Upper lobe of left lung (tissue), 6 donors: ENCODE data around the gene C1S. TPM values are rescaled to one million over a fixed set of nuclear protein-coding genes. Genes with fewer than 3 reads are reported as not detected.

Experiments used
- ATAC-seq, 2 donors: fragments of 200-7000 bp; cut with Tn5 transposase; one replicate each; pipeline ENCODE4 v1.9.1; 2022; ENCODE audit warnings: mild to moderate bottlenecking in 2 of 2, moderate library complexity in 2 of 2; ENCODE audit not compliant: low FRiP score in 2 of 2
- DNase-seq, 2 donors: peaks; one replicate each; pipeline ENCODE4 v3.0.0-alpha.2; 2019 to 2020
- H3K27ac ChIP-seq, 4 donors: fragments of 200-600 bp; sonication (generic); one replicate each; pipeline ENCODE4 v1.5.1; 2016 to 2019
- H3K27me3 ChIP-seq, 4 donors: fragments of 200-600 bp; sonication (generic); one replicate each; pipeline ENCODE4 v1.5.1; 2017 to 2019
- H3K36me3 ChIP-seq, 4 donors: fragments of 200-600 bp; sonication (generic); one replicate each; pipeline ENCODE4 v1.5.1; 2016 to 2019
- H3K4me1 ChIP-seq, 4 donors: fragments of 200-600 bp; sonication (generic); one replicate each; pipeline ENCODE4 v1.5.1; 2018 to 2019
- H3K4me3 ChIP-seq, 4 donors: fragments of 200-600 bp; sonication (generic); one replicate each; pipeline ENCODE4 v1.5.1; 2017 to 2019; ENCODE audit warnings: mild to moderate bottlenecking in 2 of 4, moderate library complexity in 1 of 4
- H3K9me3 ChIP-seq, 4 donors: fragments of 200-600 bp; sonication (generic); one replicate each; pipeline ENCODE4 v1.5.1; 2018 to 2019
- CTCF ChIP-seq, 6 experiments: fragments of 450-650 bp in 4 of 6; fragments of 200-600 bp in 2 of 6; sonication (generic) in 2 of 6; IDR thresholded peaks; one replicate each; pipeline ENCODE4 v1.5.1; 2016 to 2019; ENCODE audit warnings: antibody characterized with exemption in 6 of 6
- EP300 ChIP-seq, 4 donors: sonication (generic); formaldehyde crosslinking; IDR thresholded peaks; one replicate each; pipeline ENCODE4 v1.5.1; 2017; ENCODE audit warnings: antibody characterized with exemption in 4 of 4, control low read depth in 2 of 4
- POLR2A ChIP-seq, 4 donors: fragments of 450-650 bp; IDR thresholded peaks; one replicate each; pipeline ENCODE4 v1.5.1; 2016 to 2017; ENCODE audit warnings: antibody characterized with exemption in 4 of 4, mild to moderate bottlenecking in 2 of 4
- POLR2AphosphoS5 ChIP-seq, 2 donors: sonication (generic); formaldehyde crosslinking; IDR thresholded peaks; one replicate each; pipeline ENCODE4 v1.5.1; 2017; ENCODE audit warnings: antibody characterized with exemption in 2 of 2
- WGBS, 2 donors: methylation state at CpG; one replicate each; pipeline ENCODE4 v1.1.5; 2017 to 2018; 5-methylcytosine and 5-hydroxymethylcytosine counted together
- total RNA-seq, 6 donors: library from RNA; depleted of rRNA in 4 of 6; stranded (reverse); fragments of >200 nt in 4 of 6; gene quantifications; one replicate each; pipeline versions ENCODE4 v1.1.0 to v1.2.1, GENCODE V29; 2016 to 2021
- donor health status: DM: no; HTN: no; CAD: no; lungs with moderate emphysema.
- donor health status: DM: no; HTN: yes; CAD: no; lungs with severe emphysema.

Gene C1S
- total RNA-seq, 6 donors from 2014 or later, result 146 to 338 (median 208) TPM

- TF ChIP-seq CTCF (IDR thresholded peaks at IDR 0.05), result no peak
- no peak for TF ChIP-seq POLR2A (IDR thresholded peaks at IDR 0.05)
- no peak for TF ChIP-seq EP300 (IDR thresholded peaks at IDR 0.05)
- no peak for TF ChIP-seq POLR2AphosphoS5 (IDR thresholded peaks at IDR 0.05)
- 91 to 92% methylated on average over 3 of the region's 3 CpGs for WGBS, 2 donors
These were observed 55.7 kb downstream of the C1S start for GRCh38 chr12:7116196-7116595.

GRCh38 chr12:7116916-7117315 is 56.4 kb downstream of the C1S start:
- WGBS, 2 donors, result 82 to 98% methylated on average over 7 to 9 of the region's 9 CpGs
- no peak overlapping the region for H3K27ac ChIP-seq
- ATAC-seq (no peak), DNase-seq (no peak)
- peaks cover 0 to 26% (median 4%) of the 10 kb centered on the region in 4 donors for H3K36me3 ChIP-seq
- H3K27me3 ChIP-seq, result no peaks in the 10 kb centered on the region
- TF ChIP-seq CTCF (IDR thresholded peaks at IDR 0.05) (no peak), POLR2AphosphoS5 (IDR thresholded peaks at IDR 0.05) (no peak), POLR2A (IDR thresholded peaks at IDR 0.05) (no peak), EP300 (IDR thresholded peaks at IDR 0.05) (no peak)
- peaks cover 0 to 7% (median 6%) of the 10 kb centered on the region in 4 donors for H3K4me1 ChIP-seq
- H3K4me3 ChIP-seq, result no peak overlapping the region
- H3K9me3 ChIP-seq, result no peaks in the 10 kb centered on the region

More at GRCh38 chr12:7116196-7116595, 55.7 kb downstream of the C1S start:
- DNase-seq (no peak), ATAC-seq (no peak)
- Histone ChIP-seq H3K4me1 (peaks cover 0 to 7% (median 6%) of the 10 kb centered on the region in 4 donors), H3K36me3 (peaks cover 0 to 32% (median 4%) of the 10 kb centered on the region in 4 donors), H3K9me3 (no peaks in the 10 kb centered on the region), H3K27me3 (no peaks in the 10 kb centered on the region), H3K27ac (no peak overlapping the region), H3K4me3 (no peak overlapping the region)

GRCh38 chr12:7117670-7118069 is 57.2 kb downstream of the C1S start:
- Histone ChIP-seq H3K36me3 (peaks cover 0 to 26% (median 4%) of the 10 kb centered on the region in 4 donors), H3K27ac (no peak overlapping the region), H3K4me1 (peaks cover 0 to 10% (median 6%) of the 10 kb centered on the region in 4 donors), H3K27me3 (no peaks in the 10 kb centered on the region), H3K4me3 (no peak overlapping the region), H3K9me3 (no peaks in the 10 kb centered on the region)
- DNase-seq (no peak), ATAC-seq (no peak)
- 91 to 97% methylated on average over 3 of the region's 3 CpGs for WGBS, 2 donors
- no peak for TF ChIP-seq EP300 (IDR thresholded peaks at IDR 0.05)
- TF ChIP-seq POLR2AphosphoS5 (IDR thresholded peaks at IDR 0.05), result no peak
- TF ChIP-seq CTCF (IDR thresholded peaks at IDR 0.05), result no peak
- TF ChIP-seq POLR2A (IDR thresholded peaks at IDR 0.05), result no peak

GRCh38 chr12:7118881-7119280 is 58.4 kb downstream of the C1S start:
- no peak for TF ChIP-seq POLR2A (IDR thresholded peaks at IDR 0.05)
- TF ChIP-seq POLR2AphosphoS5 (IDR thresholded peaks at IDR 0.05), result no peak
- no peak for TF ChIP-seq CTCF (IDR thresholded peaks at IDR 0.05)
- TF ChIP-seq EP300 (IDR thresholded peaks at IDR 0.05), result no peak
- DNase-seq, result no peak

GRCh38 chr12:7120166-7120565 is 59.6 kb downstream of the C1S start:
- 90 to 96% methylated on average over 3 to 5 of the region's 5 CpGs for WGBS, 2 donors
- no peak for DNase-seq
- H3K27me3 ChIP-seq, result no peaks in the 10 kb centered on the region

More at GRCh38 chr12:7118881-7119280, 58.4 kb downstream of the C1S start:
- H3K4me1 ChIP-seq, result peaks cover 0 to 5% (median 4%) of the 10 kb centered on the region in 4 donors
- H3K4me3 ChIP-seq, result no peak overlapping the region
- no peaks in the 10 kb centered on the region for H3K27me3 ChIP-seq
- H3K27ac ChIP-seq, result no peak overlapping the region
- 81 to 87% methylated on average over 2 to 3 of the region's 3 CpGs for WGBS, 2 donors
- no peak for ATAC-seq
- no peaks in the 10 kb centered on the region for H3K9me3 ChIP-seq
- peaks cover 0 to 26% (median 4%) of the 10 kb centered on the region in 4 donors for H3K36me3 ChIP-seq

More at GRCh38 chr12:7120166-7120565, 59.6 kb downstream of the C1S start:
- no peaks in the 10 kb centered on the region for H3K9me3 ChIP-seq
- no peak overlapping the region for H3K27ac ChIP-seq
- H3K4me1 ChIP-seq, result peaks cover 0 to 5% (median 4%) of the 10 kb centered on the region in 4 donors
- H3K4me3 ChIP-seq, result no peak overlapping the region
- TF ChIP-seq EP300 (IDR thresholded peaks at IDR 0.05) (no peak), CTCF (IDR thresholded peaks at IDR 0.05) (no peak), POLR2A (IDR thresholded peaks at IDR 0.05) (no peak), POLR2AphosphoS5 (IDR thresholded peaks at IDR 0.05) (no peak)
- H3K36me3 ChIP-seq, result peaks cover 0 to 17% (median 2%) of the 10 kb centered on the region in 4 donors
- ATAC-seq, result no peak
